ENCODE measurements around the gene SIL1.
A peak's percentile ranks its signal among the peaks of the same experiment; 100 is the strongest.

The SIL1 gene

DNA sequence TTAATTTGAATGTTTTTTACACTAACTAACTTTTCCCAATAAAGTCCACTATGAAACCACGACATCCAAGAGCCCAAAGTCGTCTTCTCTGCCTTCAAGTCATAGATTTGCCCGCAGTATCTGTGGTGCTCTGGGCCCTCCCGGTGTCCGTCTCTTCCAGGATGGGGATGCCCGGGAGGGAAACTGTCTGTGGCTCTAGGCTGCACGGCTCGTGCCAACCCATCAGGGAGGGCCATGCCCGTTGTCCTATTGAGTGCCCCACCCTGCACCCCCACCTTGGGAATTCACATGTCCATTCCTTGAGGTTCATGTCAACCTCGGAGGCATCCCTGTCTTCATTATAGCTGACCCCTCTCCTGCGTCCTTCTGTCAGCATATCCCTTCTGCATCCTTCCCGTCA lies 263.2 kb downstream of the SIL1 start:
- peaks cover 10% of the 10 kb centered on the region; the same call in 1 of the 2 replicates for H3K36me3 ChIP-seq (ENCODE audit: control insufficient read depth, low read length)
- no peaks in the 10 kb centered on the region for H3K9me3 ChIP-seq (ENCODE audit: control insufficient read depth, insufficient read depth, low read length)
- no peaks in the 10 kb centered on the region for H3F3A ChIP-seq (ENCODE audit: control insufficient read depth, insufficient read depth)
- H4K20me1 ChIP-seq (ENCODE audit: control insufficient read depth, insufficient read depth, low read depth, low read length): no peaks in the 10 kb centered on the region
- no peaks in the 10 kb centered on the region for H3K79me2 ChIP-seq (ENCODE audit: control insufficient read depth, low read length)
- no peaks in the 10 kb centered on the region for H3K27me3 ChIP-seq (ENCODE audit: control insufficient read depth, low read length)
- no peak for TF ChIP-seq EZH2phosphoT487 (IDR thresholded peaks at IDR 0.05; ENCODE audit: borderline replicate concordance, low read length)
- TF ChIP-seq CTCF (IDR thresholded peaks at IDR 0.05; ENCODE audit: low read depth, low read length, poor library complexity, severe bottlenecking): no peak
- no peak overlapping the region for H3K4me3 ChIP-seq (ENCODE audit: low read length)
- H3K27ac ChIP-seq (ENCODE audit: low read depth, low read length): no peak overlapping the region
- no peak overlapping the region for H3K4me2 ChIP-seq (ENCODE audit: low read length)
- H3K4me1 ChIP-seq (ENCODE audit: control insufficient read depth, low read length): no peaks in the 10 kb centered on the region
- H3K9me2 ChIP-seq (replicated peaks; ENCODE audit: control insufficient read depth, low read length): no peaks in the 10 kb centered on the region

- Histone ChIP-seq H3K4me2 (ENCODE audit: low read length) (no peak overlapping the region), H3K9me2 (replicated peaks; ENCODE audit: control insufficient read depth, low read length) (no peaks in the 10 kb centered on the region), H3K27me3 (ENCODE audit: control insufficient read depth, low read length) (no peaks in the 10 kb centered on the region), H3K4me1 (ENCODE audit: control insufficient read depth, low read length) (no peaks in the 10 kb centered on the region), H3K4me3 (ENCODE audit: low read length) (no peak overlapping the region), H3K27ac (ENCODE audit: low read depth, low read length) (no peak overlapping the region), H3K36me3 (ENCODE audit: control insufficient read depth, low read length) (peaks cover 10% of the 10 kb centered on the region; the same call in 1 of the 2 replicates), H3F3A (ENCODE audit: control insufficient read depth, insufficient read depth) (no peaks in the 10 kb centered on the region), H3K9me3 (ENCODE audit: control insufficient read depth, insufficient read depth, low read length) (no peaks in the 10 kb centered on the region), H4K20me1 (ENCODE audit: control insufficient read depth, insufficient read depth, low read depth, low read length) (no peaks in the 10 kb centered on the region), H3K79me2 (ENCODE audit: control insufficient read depth, low read length) (no peaks in the 10 kb centered on the region)
- TF ChIP-seq CTCF (IDR thresholded peaks at IDR 0.05; ENCODE audit: low read depth, low read length, poor library complexity, severe bottlenecking) (no peak), EZH2phosphoT487 (IDR thresholded peaks at IDR 0.05; ENCODE audit: borderline replicate concordance, low read length) (no peak)
Observed at GRCh38 chr5:138933522-138934290, 264.5 kb downstream of the SIL1 start.

DNA sequence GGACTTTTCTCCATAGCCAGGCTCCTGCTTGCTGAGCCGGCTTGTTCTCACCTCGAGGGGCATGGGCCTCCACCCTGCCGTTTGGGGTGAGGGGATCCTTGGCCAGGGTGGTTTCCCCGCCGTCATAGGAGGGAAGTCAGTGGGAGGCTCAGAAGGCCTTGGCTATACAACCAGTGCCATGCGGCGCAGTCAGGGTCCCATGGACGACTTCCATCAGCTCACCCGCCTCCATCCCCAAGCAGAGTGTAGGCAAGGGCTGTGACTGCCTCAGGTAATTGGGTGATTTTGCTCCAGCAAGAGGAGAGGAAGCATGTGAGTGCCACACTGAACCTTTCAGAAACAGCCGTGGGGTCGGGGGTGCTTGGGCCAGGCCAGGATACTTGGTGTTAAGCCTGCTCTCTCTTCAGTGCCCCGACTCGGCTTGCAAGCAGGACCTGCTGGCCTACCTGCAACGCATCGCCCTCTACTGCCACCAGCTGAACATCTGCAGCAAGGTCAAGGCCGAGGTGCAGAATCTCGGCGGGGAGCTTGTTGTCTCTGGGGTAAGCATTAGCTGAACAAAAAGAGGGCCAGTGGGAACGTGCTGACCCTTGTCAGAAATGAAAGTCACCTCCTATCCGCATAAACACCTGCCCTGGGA lies 265.9 kb downstream of the SIL1 start:
- Histone ChIP-seq H3K36me3 (ENCODE audit: control insufficient read depth, low read length) (peaks cover 10% of the 10 kb centered on the region; the same call in 1 of the 2 replicates), H3K4me1 (ENCODE audit: control insufficient read depth, low read length) (no peaks in the 10 kb centered on the region), H3K27me3 (ENCODE audit: control insufficient read depth, low read length) (no peaks in the 10 kb centered on the region), H4K20me1 (ENCODE audit: control insufficient read depth, insufficient read depth, low read depth, low read length) (no peaks in the 10 kb centered on the region), H3K9me3 (ENCODE audit: control insufficient read depth, insufficient read depth, low read length) (no peaks in the 10 kb centered on the region), H3K27ac (ENCODE audit: low read depth, low read length) (no peak overlapping the region), H3K9me2 (replicated peaks; ENCODE audit: control insufficient read depth, low read length) (no peaks in the 10 kb centered on the region), H3K4me2 (ENCODE audit: low read length) (no peak overlapping the region), H3K4me3 (ENCODE audit: low read length) (no peak overlapping the region), H3K79me2 (ENCODE audit: control insufficient read depth, low read length) (no peaks in the 10 kb centered on the region), H3F3A (ENCODE audit: control insufficient read depth, insufficient read depth) (no peaks in the 10 kb centered on the region)
- TF ChIP-seq EZH2phosphoT487 (IDR thresholded peaks at IDR 0.05; ENCODE audit: borderline replicate concordance, low read length): no peak
- TF ChIP-seq CTCF (IDR thresholded peaks at IDR 0.05; ENCODE audit: low read depth, low read length, poor library complexity, severe bottlenecking): peak; percentile 21
